Prostate gland (tissue), 2 donors: Measurements from ENCODE around the gene PLXNC1. TPM values are rescaled to one million over a fixed set of nuclear protein-coding genes. Genes with fewer than 3 reads are reported as not detected.

Experiments
- DNase-seq: peaks from one replicate; pipeline ENCODE4 v3.0.0-alpha.2; 2019; ENCODE audit warnings: low spot score
- H3K27ac ChIP-seq, 2 donors: fragments of 200-600 bp; sonication (generic); 2 replicates each; pipeline ENCODE4 v1.5.1; 2017 to 2019
- H3K27me3 ChIP-seq: fragments of 200-600 bp; sonication (generic); replicated peaks from 2 replicates; pipeline ENCODE4 v1.5.1; 2019; ENCODE audit not compliant: insufficient read depth
- H3K36me3 ChIP-seq, 2 donors: fragments of 200-600 bp; sonication (generic); 1 replicate in 1 of 2; 2 replicates in 1 of 2; pipeline versions ENCODE4 v1.5.1 to v1.8.1; 2017 to 2019
- H3K4me1 ChIP-seq: fragments of 200-600 bp; sonication (generic); replicated peaks from 2 replicates; pipeline ENCODE4 v1.5.1; 2019
- H3K4me3 ChIP-seq, 2 donors: fragments of 200-600 bp; sonication (generic); 2 replicates each; pipeline ENCODE4 v1.5.1; 2017 to 2019
- H3K9me3 ChIP-seq: fragments of 200-600 bp; sonication (generic); 2 replicates; pipeline ENCODE4 v1.5.1; 2017
- POLR2A ChIP-seq: fragments of 450-650 bp; IDR thresholded peaks from one replicate; pipeline ENCODE4 v1.6.1; 2016; ENCODE audit warnings: antibody characterized with exemption, mild to moderate bottlenecking
- POLR2AphosphoS5 ChIP-seq: sonication (generic); formaldehyde crosslinking; IDR thresholded peaks from one replicate; pipeline ENCODE4 v1.6.1; 2017; ENCODE audit warnings: antibody characterized with exemption
- WGBS: methylation state at CpG from one replicate; pipeline ENCODE4 v1.1.5; 2018; 5-methylcytosine and 5-hydroxymethylcytosine counted together
- intact Hi-C: fragments of 100-400 bp; cut with DNase I; formaldehyde crosslinking; loops from one replicate; pipeline ENCODE4 v1.14.2; 2022
- total RNA-seq, 2 donors: library from RNA; depleted of rRNA; stranded (reverse); fragments of >200 nt; gene quantifications; one replicate each; pipeline ENCODE4 v1.1.0, GENCODE V29; 2016
- TF ChIP-seq, protein P1 (sequence below), 4 experiments: fragments of 200-600 bp in 2 of 4; fragments of 450-650 bp in 2 of 4; sonication (generic) in 2 of 4; IDR thresholded peaks; 1 replicate in 3 of 4; 2 replicates in 1 of 4; pipeline ENCODE4 v1.5.1; 2016 to 2019; ENCODE audit warnings: antibody characterized with exemption in 4 of 4, mild to moderate bottlenecking in 2 of 4, moderate library complexity in 2 of 4

Gene PLXNC1
- total RNA-seq, 2 donors from 2014 or later: 2.7 to 118 TPM

DNA sequence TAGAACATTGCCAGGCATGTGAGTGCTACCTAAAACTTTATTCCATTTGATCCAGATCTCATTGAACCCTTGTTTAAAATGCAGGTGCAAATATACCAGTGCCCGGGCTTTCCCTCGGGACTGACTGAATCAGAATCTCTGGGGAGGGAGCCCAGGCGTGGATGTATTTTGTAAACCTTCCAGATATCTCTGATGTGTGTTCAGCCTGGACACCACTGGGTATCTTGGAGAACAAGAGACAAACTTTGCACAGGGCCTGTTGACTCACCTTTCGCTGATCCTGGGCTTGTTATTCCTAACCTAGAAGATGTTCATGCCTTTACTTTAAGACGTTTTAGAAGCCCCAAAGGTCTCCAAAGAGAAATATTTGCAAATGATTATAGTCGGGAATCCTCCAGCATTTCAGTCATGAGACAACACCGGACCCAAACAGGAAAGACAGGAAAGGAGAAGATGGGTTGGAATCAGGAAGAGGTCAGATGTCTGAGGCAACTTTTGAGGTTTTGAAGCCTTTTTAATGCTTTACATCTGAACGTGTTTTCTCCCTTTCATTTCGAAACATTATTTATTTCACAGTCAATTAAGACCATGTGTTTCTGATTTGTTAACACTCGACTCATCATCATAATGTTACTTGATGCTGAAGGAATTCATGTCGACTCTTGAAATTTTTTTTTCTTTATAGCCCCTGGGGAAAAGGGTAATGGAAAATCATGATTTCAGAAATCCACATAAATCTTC is 118.6 kb downstream of the PLXNC1 start:
- no peaks in the 10 kb centered on the region for H3K36me3 ChIP-seq
- H3K27me3 ChIP-seq: no peaks in the 10 kb centered on the region
- TF ChIP-seq, protein P1, sequence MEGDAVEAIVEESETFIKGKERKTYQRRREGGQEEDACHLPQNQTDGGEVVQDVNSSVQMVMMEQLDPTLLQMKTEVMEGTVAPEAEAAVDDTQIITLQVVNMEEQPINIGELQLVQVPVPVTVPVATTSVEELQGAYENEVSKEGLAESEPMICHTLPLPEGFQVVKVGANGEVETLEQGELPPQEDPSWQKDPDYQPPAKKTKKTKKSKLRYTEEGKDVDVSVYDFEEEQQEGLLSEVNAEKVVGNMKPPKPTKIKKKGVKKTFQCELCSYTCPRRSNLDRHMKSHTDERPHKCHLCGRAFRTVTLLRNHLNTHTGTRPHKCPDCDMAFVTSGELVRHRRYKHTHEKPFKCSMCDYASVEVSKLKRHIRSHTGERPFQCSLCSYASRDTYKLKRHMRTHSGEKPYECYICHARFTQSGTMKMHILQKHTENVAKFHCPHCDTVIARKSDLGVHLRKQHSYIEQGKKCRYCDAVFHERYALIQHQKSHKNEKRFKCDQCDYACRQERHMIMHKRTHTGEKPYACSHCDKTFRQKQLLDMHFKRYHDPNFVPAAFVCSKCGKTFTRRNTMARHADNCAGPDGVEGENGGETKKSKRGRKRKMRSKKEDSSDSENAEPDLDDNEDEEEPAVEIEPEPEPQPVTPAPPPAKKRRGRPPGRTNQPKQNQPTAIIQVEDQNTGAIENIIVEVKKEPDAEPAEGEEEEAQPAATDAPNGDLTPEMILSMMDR (IDR thresholded peaks at IDR 0.05): no peak
- no peak for TF ChIP-seq POLR2A
- no peak for TF ChIP-seq POLR2AphosphoS5
- intact Hi-C loops: no loop called here
- H3K4me1 ChIP-seq: no peaks in the 10 kb centered on the region
- no peak overlapping the region for H3K4me3 ChIP-seq
- H3K27ac ChIP-seq: peak overlapping the region; percentile 16 to 39
- DNase-seq: no peak
- 40% methylated on average over 11 of the region's 11 CpGs for WGBS
- H3K9me3 ChIP-seq: no peaks in the 10 kb centered on the region

DNA sequence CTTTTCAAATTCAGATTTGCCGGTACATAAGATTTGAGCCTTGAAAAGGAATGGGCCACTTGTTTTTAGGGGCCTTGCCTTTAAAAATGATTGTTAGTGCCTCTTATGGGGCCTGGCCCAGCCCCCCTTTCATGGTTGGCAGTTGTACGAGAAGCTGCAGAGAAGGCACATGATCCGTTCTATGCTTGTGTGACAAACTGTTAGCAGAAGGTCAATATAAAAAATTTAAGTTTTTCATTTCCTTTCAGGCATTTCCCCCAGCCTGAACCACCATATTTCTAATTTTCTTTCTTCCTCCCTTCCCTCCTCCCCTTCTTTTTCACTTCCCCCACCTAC is 119.1 kb downstream of the PLXNC1 start:
- H3K4me3 ChIP-seq: no peak overlapping the region
- H3K9me3 ChIP-seq: no peaks in the 10 kb centered on the region
- TF ChIP-seq POLR2A (no peak), POLR2AphosphoS5 (no peak)
- TF ChIP-seq, protein P1 (IDR thresholded peaks at IDR 0.05): no peak
- DNase-seq: no peak
- H3K4me1 ChIP-seq: no peaks in the 10 kb centered on the region
- no peaks in the 10 kb centered on the region for H3K36me3 ChIP-seq
- WGBS: 48% methylated on average over 3 of the region's 3 CpGs
- intact Hi-C loops: no loop called here
- H3K27me3 ChIP-seq: no peaks in the 10 kb centered on the region
- peak overlapping the region; percentile 16 to 39 for H3K27ac ChIP-seq

DNA sequence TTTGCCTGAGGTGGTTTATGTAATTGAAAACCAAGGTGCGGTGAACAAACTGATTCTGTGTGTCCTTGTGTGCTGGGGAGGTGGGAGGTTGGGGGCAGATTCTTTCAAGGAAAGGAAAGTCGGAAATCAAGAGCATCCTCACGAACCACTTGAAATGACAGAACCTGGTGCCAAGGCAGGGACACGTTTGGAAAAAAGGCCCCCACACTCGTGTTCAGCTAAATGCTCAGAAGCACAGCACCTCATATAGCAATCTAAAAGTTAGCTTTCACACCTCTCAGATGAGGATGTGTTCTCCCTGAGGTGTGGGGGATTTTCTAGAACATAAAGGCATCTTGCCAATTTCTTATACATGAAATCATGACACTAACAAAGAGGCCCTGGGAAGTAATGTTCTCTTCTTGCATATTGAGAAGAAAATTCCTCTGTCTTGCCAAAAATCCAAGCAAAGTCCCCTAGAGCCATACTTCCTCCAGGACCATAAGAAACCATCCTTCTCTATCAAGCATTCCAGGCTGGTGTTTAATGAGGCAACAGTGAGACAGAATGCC is 119.6 kb downstream of the PLXNC1 start:
- no peak for DNase-seq
- Histone ChIP-seq H3K27me3 (no peaks in the 10 kb centered on the region), H3K9me3 (no peaks in the 10 kb centered on the region), H3K27ac (peak overlapping the region; percentile 16 to 39), H3K4me1 (no peaks in the 10 kb centered on the region), H3K36me3 (no peaks in the 10 kb centered on the region), H3K4me3 (no peak overlapping the region)
- TF ChIP-seq POLR2A (no peak), POLR2AphosphoS5 (no peak)
- TF ChIP-seq, protein P1 (IDR thresholded peaks at IDR 0.05): no peak
- intact Hi-C loops: no loop called here
- 91% methylated on average over 5 of the region's 5 CpGs for WGBS

DNA sequence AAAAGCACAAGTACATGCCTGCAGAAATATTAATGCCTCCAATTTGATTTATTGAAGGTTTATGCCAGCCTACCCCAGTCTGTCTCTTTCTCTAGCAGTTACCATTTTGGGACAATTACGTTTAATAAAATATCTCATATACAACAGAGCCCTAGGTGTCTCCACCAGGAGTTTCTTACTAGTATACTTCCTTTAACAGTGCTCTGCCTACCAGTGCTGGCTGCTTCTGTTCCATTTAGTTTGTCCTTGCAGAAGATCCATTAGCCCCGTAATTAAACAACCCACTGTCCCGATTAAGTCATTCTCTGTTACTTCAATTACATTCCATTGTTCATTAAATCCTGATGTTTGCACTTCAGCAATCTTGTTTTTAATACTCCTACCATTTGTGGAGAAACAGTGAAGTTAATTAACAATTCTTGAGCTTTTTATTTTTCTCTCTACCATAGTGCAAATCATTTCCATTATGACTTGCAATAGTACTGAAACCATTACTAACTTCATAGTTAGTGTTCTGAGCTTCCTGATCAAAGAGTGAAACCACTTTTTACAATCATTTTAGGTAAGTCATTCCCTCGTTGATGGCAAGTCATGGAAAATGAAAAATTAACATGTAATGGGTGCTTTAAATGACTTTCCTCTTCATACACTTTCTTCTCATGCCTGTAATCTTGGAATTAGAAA is 121.1 kb downstream of the PLXNC1 start:
- Histone ChIP-seq H3K36me3 (no peaks in the 10 kb centered on the region), H3K9me3 (no peaks in the 10 kb centered on the region), H3K4me3 (no peak overlapping the region), H3K4me1 (no peaks in the 10 kb centered on the region), H3K27ac (no peak overlapping the region), H3K27me3 (no peaks in the 10 kb centered on the region)
- TF ChIP-seq, protein P1 (IDR thresholded peaks at IDR 0.05): no peak
- TF ChIP-seq POLR2AphosphoS5 (no peak), POLR2A (no peak)
- DNase-seq: no peak
- WGBS: 76% methylated on average over 4 of the region's 4 CpGs
- intact Hi-C loops: no loop called here
